ENCODE results near the gene MPP3. TPM values are rescaled to one million over a fixed set of nuclear protein-coding genes. Genes with fewer than 3 reads are reported as not detected.

Gene MPP3
- total and polyA plus RNA-seq, 2 of the 4 experiments (the other 2 are of a cell fraction) = 5.7 to 11.9 TPM

- TF ChIP-seq RFX5 (IDR thresholded peaks at IDR 0.05; ENCODE audit: low read depth, low read length) (no peak), MAZ (IDR thresholded peaks at IDR 0.05; ENCODE audit: borderline replicate concordance, low read depth, low read length) (no peak), NFE2L2 (IDR thresholded peaks at IDR 0.05; ENCODE audit: low read depth, low read length) (no peak), BHLHE40 (IDR thresholded peaks at IDR 0.05; ENCODE audit: low read depth, low read length) (no peak), CEBPB (IDR thresholded peaks at IDR 0.05; ENCODE audit: low read depth, low read length) (no peak), USF2 (IDR thresholded peaks at IDR 0.05; ENCODE audit: low read depth, low read length) (no peak)
- H3K23ac ChIP-seq (ENCODE audit: low read depth, low read length) = no peak overlapping the region
- no peak for ATAC-seq (ENCODE audit: low read depth)
- no peak overlapping the region for H3K9ac ChIP-seq (ENCODE audit: low read depth, low read length)
- CTCF ChIA-PET = no interaction called here
- no TSS peak for BruUV-seq (replicated peaks)
- H3K18ac ChIP-seq (ENCODE audit: low read depth, low read length) = no peak overlapping the region
- intact Hi-C loops (cut with micrococcal nuclease) (no loop called here), dilution Hi-C loops (cut with HindIII; ENCODE audit: low sequenced_read_pairs, unreplicated experiment) (no loop called here), in situ Hi-C loops (cut with MboI; ENCODE audit: low sequenced_read_pairs) (no loop called here)
- H3K4me3 ChIP-seq (ENCODE audit: insufficient read depth, low read depth, low read length) = no peak overlapping the region
- no peak overlapping the region for H2BK20ac ChIP-seq (ENCODE audit: low read depth, low read length)
- POLR2A ChIA-PET (ENCODE audit: unreplicated experiment) = no interaction called here
- no peak overlapping the region for H2AFZ ChIP-seq (replicated peaks; ENCODE audit: low read length, poor library complexity)
- H4K20me1 ChIP-seq (ENCODE audit: insufficient read depth, low read length) = no peaks in the 10 kb centered on the region; the same call in 1 of the 2 replicates
- no peak overlapping the region for H3K4me2 ChIP-seq (ENCODE audit: low read depth, low read length)
- no peak for DNase-seq
- no peak overlapping the region for H2BK120ac ChIP-seq (ENCODE audit: low read depth, low read length)
- no peak overlapping the region for H3K56ac ChIP-seq (ENCODE audit: extremely low read depth, insufficient read depth, low read length)
- 100% methylated on average over 1 of the region's 7 CpGs; no CpG with 5 or more reads in 1 of the 2 experiments for WGBS, 2 experiments (ENCODE audit: extremely low coverage in 2 of 2, insufficient read length in 1 of 2)
- peaks cover 40% of the 10 kb centered on the region for H3K36me3 ChIP-seq (ENCODE audit: control insufficient read depth, insufficient read depth, low read length)
- H3K9me1 ChIP-seq (ENCODE audit: insufficient read depth, low read length) = no peaks in the 10 kb centered on the region
- no peak overlapping the region for H4K5ac ChIP-seq (ENCODE audit: low read depth, low read length)
- H3K4ac ChIP-seq (ENCODE audit: low read depth, low read length) = no peak overlapping the region
- no peak overlapping the region for H2BK15ac ChIP-seq (ENCODE audit: low read depth, low read length)
- no peak overlapping the region for H2BK5ac ChIP-seq (ENCODE audit: low read depth, low read length, poor library complexity, severe bottlenecking)
- no peak overlapping the region for H4K8ac ChIP-seq (ENCODE audit: low read depth in 2 of 2, low read length in 2 of 2)
- peaks cover 2% of the 10 kb centered on the region; the same call in 1 of the 2 replicates for H3K4me1 ChIP-seq (ENCODE audit: control insufficient read depth, insufficient read depth, low read length)
- no peaks in the 10 kb centered on the region for H3K9me3 ChIP-seq (ENCODE audit: control insufficient read depth, insufficient read depth, low read length)
- no peaks in the 10 kb centered on the region for H3K27me3 ChIP-seq (ENCODE audit: control insufficient read depth, insufficient read depth, low read length)
- no peak overlapping the region for H4K91ac ChIP-seq (ENCODE audit: insufficient read depth, low read depth, low read length)
- no peak overlapping the region for H3K14ac ChIP-seq (replicated peaks; ENCODE audit: low read depth, low read length)
- H3K79me1 ChIP-seq (ENCODE audit: low read depth in 1 of 2, low read length in 2 of 2) = peaks cover 3 to 20% of the 10 kb centered on the region in 2 experiments; a peak in 2 of 4 replicates
- no peak overlapping the region for H2AK9ac ChIP-seq (replicated peaks; ENCODE audit: low read depth, low read length, poor library complexity)
- no peak overlapping the region for H3K27ac ChIP-seq (ENCODE audit: insufficient read depth, low read length)
- no peak overlapping the region for H2AK5ac ChIP-seq (ENCODE audit: low read depth, low read length)
Observed at GRCh38 chr17:43768943-43769342, 64.0 kb downstream of the MPP3 start.
